Muscle of back (tissue), 11 donors: ENCODE results near the gene NAT8L. TPM values are rescaled to one million over a fixed set of nuclear protein-coding genes. Genes with fewer than 3 reads are reported as not detected.

Experiments
- DNase-seq, 3 donors: peaks; one replicate each; pipeline versions ENCODE4 v3.0.0 to v3.0.0-alpha.2; 2013
- polyA plus RNA-seq, 10 donors: library from polyadenylated mRNA; unstranded; fragments of 120-200 nt; gene quantifications; one replicate each; pipeline ENCODE4 v1.2.1, GENCODE V29; 2013; ENCODE audit not compliant: insufficient read length in 10 of 10

The NAT8L gene
- polyA plus RNA-seq, 10 donors = 1.4 to 2.9 (median 2.3) TPM

DNA sequence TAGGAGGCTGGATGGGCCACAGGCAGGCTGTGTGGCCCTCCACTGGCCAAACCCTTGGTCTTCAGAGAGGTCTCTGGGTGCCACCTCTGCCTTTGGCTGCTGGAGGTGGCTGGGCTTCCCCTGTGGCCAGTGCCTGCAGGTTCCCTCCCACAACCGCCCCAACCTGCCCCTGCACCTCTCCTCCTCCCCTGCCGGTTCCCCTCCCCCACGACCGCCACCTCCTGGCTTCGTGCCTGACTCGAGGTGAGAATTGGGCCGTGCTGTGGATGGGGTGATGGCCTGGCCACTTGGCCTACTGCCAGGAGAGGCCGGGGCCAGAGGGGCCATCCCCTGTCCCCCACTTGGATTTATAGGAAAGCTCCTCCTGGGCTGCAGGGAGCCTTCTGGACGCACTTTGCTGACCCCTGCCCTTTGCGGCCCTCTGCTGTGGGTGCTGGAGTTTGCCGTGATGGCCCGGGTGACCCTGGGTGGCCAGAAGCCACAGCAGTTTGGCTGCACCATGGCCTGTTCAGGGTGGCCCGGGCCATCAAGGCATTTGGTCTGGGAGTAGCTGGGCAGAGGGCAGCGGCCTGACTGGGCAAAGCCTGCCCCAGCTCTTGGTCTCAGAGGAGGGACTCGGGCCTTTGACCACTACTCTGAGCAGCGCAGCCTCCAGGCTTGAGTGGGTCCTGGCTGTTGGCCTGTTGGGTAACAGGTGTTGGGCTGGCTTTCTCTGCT is 3.8 kb downstream of the NAT8L start:
- DNase-seq = no peak

DNA sequence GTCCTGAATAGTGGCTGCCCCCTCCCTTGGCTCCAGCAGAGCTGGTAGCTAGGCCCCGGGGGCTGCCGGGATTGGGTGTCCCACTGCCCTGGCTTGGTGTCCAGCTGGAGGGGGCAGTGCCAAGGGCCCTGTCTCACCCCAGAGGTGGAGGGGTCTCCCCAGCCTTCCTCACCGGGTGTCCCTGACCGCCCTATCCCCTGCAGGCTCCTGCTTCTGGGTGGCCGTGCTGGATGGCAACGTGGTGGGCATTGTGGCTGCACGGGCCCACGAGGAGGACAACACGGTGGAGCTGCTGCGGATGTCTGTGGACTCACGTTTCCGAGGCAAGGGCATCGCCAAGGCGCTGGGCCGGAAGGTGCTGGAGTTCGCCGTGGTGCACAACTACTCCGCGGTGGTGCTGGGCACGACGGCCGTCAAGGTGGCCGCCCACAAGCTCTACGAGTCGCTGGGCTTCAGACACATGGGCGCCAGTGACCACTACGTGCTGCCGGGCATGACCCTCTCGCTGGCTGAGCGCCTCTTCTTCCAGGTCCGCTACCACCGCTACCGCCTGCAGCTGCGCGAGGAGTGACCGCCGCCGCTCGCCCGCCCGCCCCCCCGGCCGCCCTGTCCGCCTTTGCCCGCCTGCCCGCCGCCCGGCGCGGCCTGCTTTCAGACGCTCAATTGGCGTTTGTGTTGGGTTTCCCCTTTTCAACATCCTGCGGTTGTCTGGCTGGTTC is 4.6 kb downstream of the NAT8L start:
- no peak for DNase-seq

DNA sequence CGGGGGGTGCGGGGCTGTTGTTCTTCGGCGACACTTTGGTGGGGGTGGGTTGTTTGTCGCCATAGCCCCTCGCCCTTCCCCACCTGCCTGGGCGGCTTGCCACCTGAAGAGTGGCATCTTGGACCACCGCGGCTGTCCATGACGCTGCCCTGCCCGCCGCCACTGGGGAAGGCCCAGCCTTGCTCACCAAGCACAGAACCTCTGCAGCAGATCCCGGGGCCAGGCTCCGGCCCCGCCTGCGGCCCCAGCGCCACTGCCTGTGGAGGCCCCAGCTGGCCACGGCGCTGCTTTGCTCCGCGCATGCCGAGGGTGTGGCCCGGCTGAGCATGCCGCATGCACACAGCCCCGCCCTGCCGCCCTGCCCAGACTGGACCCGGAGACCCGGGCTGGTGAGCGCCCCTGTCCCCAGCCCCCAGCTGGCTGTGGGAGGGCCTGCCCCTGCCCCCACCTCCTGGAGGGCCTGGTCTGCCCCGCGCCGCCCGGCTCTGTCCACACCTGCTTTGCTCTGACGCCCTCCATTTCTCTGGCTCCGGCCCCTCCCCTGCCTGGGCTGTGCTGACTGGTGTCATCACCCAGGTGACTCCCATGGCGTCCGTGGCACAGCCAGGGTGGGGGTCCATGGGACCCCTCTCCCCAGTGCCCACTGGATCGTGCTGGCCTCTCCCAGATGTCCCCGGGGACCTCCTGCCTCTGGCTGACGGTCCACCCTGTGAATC is 5.3 kb downstream of the NAT8L start:
- DNase-seq = no peak

DNA sequence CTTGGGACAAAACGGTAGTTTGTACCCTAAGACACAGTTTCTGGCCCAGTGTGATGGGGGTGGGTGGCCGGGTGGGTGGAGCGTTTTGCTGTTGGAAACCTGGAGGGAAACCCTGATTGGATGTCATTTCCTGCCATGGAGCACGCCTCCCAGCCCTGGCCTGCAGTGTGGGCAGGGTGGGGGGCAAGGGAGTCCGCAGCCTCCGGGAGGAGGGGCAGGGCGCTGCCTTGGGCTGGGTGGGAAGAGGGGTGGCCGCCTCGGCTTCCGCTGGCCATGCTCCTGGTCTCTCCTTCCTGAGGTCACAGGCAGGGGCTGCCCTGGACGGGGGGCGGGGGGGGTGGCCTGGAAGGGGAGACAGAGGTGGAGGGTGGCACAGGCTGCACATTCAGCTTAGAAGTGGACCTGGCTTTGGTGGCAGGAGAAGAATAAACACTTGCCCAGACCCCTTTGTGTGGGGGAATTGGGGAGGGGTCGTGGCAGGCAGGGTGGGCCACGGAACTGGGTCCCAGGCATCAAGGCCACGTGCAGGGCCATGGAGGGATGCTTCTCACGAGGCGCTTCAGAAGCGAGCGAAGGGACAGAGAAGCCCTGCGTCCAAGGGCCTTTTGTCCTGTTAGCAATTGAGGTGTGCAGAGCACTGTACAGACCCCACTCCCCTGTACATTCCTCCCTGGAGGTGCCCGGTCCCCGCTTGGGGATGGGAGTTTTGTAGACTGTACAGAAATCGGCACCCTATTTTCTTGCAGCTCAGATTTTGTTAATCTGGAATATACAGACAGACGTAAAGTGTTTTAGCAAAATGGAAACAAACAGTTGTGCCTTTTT is 6.2 kb downstream of the NAT8L start:
- DNase-seq = no peak

DNA sequence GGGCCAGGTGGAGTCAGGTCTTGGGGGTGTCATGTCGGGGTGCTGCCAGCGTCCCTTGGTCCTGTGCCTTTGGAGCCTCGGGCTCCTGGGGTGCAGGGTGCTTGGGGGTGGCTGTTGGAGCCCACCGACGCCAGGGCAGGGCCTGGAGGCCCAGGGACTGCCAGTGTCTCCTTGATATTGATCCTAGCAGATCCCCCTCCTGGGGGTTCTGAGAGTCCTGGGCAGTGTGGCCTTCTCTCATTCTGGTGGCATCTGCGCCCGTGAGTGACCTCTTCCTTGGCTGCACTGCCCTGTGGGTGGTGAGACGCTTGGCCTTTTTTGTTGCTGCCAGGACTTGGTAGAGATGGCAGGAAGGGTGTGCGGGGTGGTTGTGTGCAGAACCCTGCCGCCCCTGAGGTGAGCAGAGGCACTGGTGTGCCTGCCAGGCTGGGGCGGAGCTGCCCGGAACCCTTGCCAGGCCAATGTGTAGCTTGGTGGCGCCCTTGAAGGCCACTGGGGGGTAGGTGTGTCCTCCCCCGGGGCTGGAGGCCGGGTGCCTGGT is 7.0 kb downstream of the NAT8L start:
- DNase-seq = no peak

DNA sequence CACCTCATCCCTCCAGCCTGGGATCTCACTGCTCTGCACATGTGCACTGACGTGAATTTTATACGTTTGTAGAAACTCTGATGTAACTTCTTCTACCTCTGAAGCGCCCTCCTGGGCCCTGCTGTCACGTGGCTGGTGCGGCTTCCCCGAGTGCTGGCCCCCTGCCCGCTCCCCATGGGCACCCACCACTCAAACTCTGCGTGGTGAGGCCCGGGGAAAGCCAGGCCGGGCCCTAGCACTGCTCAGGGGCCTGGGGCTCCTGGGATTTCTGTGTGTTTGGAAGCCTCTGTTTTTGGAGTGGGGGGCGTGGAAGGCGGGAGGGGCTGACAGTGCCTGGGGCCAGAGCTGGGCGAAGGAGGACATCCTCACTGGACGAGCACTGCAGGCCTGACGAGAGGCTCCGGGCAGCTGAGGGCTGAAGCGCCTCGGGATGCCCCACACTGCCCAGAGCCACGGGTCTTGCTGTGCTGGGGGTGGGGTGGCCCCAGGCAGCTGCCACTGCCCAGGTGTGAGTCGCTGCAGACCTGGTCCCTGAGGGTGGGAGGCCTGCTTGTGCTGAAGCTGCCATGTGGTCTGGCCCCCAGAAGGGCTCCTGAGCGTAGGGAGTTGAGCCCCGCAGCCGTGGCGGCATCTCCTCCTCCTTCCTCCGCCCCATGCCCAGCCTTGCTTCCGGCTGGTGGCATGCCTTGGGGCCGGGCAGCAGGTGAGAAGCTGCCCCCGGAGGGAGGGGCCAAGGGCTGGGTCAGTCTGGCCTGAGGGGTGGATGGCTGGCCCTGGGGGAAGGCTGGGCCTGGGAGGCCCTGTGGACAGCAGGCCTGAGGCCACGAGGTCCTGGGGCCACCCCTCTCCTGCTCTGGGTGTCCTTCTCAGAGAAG is 7.7 kb downstream of the NAT8L start:
- no peak for DNase-seq

DNA sequence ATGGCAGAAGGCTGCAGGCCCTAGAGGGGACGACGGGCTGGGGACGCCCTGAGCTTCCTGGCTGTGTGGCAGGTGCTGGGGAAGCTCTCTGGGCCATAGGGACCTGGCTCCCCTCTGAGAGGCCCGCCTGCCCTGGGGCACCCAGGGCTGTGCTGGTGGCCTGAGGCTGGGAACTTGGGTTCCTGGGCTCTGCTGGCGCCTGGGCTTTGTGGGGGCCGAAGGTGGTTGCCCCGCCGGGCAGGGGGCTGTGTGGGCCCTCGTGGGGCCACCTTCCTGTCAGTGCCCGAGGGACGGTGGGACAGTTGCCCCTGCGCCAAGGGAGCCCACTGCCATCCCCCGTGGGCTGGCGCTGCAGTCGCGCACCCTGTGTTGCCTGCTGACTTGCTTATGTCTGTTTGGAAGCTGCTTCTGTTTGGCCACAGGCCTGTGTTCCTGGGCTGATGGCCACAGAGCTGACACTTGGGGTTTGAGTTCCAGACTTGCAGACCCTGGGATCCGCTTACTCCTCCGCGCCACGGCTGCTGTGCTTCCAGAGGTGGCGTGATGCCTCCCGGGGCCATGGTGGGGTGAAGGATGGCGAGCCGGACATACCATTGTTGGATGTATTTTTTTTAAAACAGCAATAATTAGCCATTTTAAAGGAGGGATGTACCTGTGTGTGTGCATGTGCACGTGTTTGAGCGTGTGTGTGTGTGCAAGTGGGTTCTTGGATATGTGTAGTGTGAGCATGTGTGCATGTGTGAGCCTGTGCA is 8.5 kb downstream of the NAT8L start:
- no peak for DNase-seq

DNA sequence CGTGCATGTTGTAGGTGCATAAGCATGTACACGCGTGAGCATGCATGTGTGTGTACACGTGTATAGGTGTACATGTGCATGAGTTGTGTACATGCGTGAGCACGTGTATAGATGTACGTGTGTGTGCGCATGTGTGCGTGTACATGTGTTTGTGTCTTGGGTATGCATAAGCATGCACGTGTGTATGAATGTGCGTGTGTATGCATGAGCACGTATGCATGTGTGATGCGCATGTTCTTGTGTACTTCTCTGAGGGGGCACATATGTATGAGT is 9.0 kb downstream of the NAT8L start:
- DNase-seq = no peak

DNA sequence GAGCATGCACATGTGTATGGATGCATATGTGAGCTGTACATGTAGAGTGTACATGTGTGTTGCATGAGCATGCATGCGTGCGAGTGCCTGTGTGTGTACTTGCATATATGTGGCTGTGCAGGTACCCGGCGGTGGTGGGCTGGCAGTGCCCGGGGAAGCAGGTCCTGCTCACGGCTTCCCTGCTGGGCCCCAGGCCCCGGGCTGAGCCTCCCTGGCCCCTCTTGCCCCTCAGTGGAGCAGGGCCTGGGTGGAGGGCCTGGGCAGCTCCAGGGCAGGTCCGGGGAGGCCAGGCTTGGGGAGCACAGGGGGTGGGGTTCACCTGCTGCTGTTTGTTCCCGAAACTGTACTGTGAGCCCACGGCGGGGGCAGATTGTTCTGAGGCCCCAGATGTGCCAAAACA is 9.4 kb downstream of the NAT8L start:
- DNase-seq = no peak

DNA sequence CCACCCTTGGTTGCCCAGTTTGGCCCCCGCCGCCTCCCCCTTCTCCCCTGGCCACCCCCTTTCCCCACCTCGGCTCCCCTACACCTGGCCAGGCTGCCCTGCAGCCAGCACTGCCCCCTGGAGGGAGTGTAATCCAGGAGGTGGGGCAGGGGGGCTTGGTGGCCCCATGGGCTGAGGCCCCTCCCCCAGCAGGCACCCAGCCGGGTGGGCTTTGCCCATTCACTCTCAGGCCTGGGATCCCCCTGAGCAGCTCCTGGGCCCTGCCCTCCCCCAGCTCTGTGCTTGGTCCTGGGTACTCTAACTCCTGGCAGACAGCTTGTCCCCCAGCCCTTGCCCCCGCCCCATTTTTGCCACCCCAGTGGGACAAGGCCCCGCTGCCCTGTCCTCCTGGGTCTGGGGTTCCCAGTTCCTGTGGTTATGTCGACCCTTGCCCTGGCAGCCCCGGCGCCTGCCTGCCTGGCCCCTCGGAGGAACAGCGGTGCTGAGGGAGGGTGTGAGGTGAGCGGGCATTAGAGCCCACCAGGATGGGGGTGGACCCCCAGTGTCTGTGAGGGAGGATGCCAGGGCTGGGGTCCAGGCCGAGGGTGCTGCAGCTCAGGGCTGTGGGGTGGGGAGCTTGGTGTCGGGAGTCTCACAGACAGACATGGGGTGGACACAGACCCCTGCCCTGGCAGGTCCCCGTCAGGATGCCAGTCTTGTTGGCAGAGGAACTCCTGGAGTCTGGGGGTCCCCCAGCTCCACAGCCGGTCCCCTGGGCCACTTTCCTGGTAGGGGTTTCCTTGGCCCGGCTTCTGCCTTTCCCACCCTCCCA is 10.2 kb downstream of the NAT8L start:
- no peak for DNase-seq

DNA sequence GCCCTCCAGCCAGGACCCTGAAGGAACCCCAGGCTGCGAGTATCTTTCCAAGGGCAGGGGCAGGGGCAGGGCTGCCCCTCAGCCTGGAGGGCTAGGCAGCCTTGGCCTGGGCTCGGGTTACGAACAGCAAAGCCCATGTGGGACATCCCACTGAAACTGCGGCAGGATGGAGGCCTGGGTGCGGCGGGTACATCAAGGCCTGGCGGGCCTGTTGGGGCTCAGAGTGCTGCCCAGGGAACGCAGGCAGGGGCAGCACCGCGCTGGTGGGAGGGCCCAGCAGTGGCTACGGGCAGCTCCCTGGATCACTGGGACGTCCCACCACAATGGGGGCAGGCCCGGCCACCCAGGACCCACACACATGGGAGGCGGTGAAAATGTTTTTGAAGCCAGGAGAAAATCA is 10.9 kb downstream of the NAT8L start:
- DNase-seq = no peak

DNA sequence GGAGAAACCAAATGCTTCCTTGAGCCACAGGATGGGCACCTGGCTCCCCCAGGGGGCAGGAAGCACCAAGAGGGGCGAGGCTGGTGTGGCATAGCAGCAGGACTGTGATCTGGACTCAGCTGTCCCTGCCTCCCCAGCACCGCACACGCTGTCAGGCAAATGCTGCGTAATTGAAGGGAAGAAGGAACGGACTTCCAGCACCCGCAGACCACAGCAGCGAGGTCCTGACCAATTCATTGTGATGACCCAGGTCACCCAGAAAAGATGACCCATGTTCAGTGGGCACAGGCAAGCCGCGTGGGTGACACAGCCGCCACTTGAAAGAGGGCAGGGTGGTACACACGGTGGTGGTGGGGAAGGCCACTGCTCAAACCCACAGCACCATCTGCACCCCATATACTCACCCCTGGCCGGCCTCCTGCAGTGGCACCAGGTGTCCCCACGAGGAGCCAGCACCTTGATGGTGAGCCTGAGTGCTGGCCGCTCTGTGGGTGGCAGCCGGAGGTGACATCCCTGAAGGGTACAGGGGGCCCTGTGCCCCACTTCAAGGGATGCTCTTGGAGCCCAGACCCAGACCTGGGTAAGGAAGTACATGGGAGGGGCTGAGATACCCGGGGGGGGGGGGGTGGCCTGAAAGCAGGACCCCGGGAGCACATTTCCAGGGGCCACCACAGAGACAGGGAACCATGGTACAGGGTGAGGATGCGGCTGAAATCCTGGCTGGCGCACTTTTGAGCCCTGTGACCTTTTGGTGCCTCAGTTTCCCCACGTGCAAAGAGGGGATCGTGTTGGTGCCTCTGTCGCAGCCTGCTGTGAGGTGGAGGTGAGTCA is 11.5 kb downstream of the NAT8L start:
- no peak for DNase-seq

DNA sequence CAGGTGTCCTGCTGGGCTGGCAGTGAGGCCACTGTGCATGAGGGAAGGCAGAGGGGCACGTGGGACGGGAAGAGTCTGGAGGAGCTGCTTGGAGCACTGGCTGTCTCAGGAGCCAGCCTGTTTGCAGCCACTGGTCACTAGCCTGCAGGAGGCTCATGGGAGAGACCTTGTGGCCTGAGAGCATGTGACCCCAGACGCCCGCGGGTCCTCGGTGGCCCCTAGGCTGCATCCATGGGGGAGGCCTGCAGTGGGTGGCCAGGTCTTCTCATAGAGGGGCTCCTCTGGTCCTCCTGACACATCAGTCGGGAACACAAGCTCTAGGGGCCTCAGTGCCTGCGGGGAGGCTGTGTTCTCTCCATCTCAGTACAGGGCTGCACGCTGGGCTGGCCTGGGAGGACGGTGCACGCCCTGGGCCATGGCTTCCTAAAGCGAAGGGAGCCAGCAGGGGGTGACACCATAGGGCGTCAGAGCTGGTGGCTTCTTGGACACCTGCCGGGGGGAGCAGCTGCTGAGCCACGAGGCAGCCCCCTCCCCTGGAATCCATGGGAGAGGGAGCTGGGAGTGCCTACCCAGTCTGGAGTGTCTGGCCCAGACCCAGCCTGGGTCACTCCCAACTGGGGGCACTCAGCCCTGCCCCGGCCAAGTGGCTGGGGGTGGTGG is 12.3 kb downstream of the NAT8L start:
- DNase-seq = peak in 1 of 3 donors; percentile 34

DNA sequence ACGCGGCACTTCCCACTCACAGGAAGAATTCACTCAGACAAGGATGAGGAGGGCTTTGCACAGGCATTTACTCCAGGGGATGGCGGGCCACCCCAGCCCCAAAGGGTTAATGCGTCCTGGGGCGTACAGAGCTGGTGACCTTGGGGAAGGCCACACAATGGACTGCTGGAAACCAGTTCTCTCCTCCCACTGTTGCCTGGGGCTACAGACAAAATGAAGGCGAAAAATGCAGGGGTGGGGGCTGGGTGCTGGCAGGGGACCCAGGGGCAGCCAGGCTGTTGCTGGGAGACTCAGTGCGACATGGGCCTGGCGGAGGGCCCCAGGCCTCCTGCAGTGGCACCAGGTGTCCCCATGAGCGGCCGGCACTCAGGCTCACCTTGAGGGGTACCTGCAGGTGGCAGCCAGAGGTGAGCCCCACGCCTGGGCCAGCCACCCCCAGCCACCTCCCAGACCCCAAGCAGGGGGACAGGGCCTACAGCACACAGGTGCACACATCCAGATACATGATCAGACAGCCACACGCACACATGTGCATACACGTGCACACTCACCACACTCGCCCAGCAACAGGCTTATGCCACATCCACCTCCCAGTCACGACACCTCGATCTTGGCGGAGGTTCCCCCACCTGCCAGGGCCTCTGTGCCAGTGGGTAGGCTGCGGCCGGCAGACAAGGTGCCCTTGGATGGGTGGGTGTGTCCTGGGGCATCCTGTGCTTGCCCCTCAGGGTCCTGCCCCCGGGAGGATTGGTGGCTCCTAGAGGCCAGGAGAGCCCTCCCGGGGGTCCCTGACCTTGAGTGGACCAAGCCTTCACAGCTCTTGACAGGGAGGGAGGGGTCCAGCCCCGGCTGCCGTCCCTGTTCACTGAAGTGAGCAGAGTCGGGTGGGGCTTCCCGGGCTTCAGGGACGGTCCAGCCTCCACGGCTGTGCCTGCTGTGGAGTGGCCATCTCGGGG is 13.1 kb downstream of the NAT8L start:
- no peak for DNase-seq

DNA sequence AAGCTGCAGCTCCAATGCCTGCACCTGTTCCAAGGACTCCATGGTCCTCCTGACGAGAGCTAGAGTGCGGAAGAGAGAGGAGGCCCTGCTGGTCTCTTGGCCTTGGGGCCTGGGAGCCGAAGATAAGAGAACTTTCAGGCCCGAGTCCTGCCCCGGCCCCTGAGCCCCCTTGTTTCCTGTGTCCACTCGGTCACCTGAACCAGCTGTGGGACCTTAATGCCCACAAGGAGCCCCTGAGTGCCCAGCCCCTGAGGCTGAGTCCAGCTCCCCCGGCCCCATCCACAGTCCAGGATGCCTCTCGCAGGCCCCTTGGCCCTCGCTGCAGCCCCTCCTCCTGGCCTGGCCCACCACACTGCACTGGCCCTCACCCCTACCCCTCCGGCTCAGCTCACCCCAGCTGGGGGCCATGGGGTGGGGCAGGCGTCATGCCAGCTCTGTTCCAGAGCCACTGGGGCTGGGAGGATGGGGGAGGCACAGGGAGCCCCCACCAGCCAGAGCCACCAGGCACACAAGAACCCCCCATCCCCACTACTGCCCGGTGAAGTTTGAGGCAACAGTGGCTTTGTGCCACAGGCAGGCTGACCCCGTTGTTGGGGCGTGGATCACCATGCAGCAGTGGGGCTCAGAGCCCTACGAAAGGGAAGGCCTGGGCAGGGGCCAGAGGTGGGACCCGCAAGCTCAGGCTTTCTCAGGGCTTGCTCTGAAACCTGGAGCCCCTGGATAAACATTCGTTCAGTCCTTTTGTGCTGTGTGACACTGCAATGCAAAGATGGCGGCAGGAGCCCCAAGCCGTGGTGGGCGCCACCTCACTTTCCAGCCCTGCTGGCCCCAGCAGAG is 14.1 kb downstream of the NAT8L start:
- no peak for DNase-seq
